Cardiac muscle cell (in vitro differentiated cells and primary cell): ENCODE data around the gene RBM18. TPM values are rescaled to one million over a fixed set of nuclear protein-coding genes. Genes with fewer than 3 reads are reported as not detected.

Experiments used
- DNase-seq, 2 donors: peaks; one replicate each; pipeline versions ENCODE4 v3.0.0 to v3.0.0-alpha.2; 2010 to 2017; ENCODE audit warnings: low read depth in 1 of 2, low spot score in 1 of 2
- H3K27ac ChIP-seq: fragments of 200-600 bp; sonication (generic); 2 replicates; pipeline ENCODE4 v1.5.1; 2016
- H3K27me3 ChIP-seq: fragments of 200-600 bp; sonication (generic); 2 replicates; pipeline ENCODE4 v1.6.0; 2016; ENCODE audit warnings: control low read depth
- H3K36me3 ChIP-seq: fragments of 200-600 bp; sonication (generic); 2 replicates; pipeline ENCODE4 v1.5.1; 2016; ENCODE audit warnings: control low read depth
- H3K4me1 ChIP-seq: fragments of 200-600 bp; sonication (generic); 2 replicates; pipeline ENCODE4 v1.8.1; 2017; ENCODE audit warnings: low read depth, mild to moderate bottlenecking, mixed run types
- H3K4me3 ChIP-seq: fragments of 200-600 bp; sonication (generic); 2 replicates; pipeline ENCODE4 v1.5.1; 2016; ENCODE audit warnings: mild to moderate bottlenecking
- H3K9me3 ChIP-seq: fragments of 200-600 bp; sonication (generic); 2 replicates; pipeline ENCODE4 v1.5.1; 2017; ENCODE audit warnings: low read depth, mild to moderate bottlenecking, control low read depth
- polyA plus RNA-seq: library from polyadenylated mRNA; unstranded; fragments of >200 nt; fragmentation: Nextera tagmentation; extraction: Ambion mirVana; gene quantifications from 2 replicates; pipeline ENCODE4 v1.2.1, GENCODE V29; 2016
- total RNA-seq: library from RNA; depleted of rRNA; stranded (reverse); fragments of >200 nt; gene quantifications from 2 replicates; pipeline ENCODE4 v1.2.3, GENCODE V29; 2016
- TF ChIP-seq, protein P1 (sequence below): IDR thresholded peaks from 2 replicates; pipeline ENCODE4 v1.5.1; 2012; ENCODE audit warnings: low read depth, mild to moderate bottlenecking, low read length

RBM18 gene
- total and polyA plus RNA-seq, 2 experiments from 2014 or later, result 5.4 to 16.7 TPM

DNA sequence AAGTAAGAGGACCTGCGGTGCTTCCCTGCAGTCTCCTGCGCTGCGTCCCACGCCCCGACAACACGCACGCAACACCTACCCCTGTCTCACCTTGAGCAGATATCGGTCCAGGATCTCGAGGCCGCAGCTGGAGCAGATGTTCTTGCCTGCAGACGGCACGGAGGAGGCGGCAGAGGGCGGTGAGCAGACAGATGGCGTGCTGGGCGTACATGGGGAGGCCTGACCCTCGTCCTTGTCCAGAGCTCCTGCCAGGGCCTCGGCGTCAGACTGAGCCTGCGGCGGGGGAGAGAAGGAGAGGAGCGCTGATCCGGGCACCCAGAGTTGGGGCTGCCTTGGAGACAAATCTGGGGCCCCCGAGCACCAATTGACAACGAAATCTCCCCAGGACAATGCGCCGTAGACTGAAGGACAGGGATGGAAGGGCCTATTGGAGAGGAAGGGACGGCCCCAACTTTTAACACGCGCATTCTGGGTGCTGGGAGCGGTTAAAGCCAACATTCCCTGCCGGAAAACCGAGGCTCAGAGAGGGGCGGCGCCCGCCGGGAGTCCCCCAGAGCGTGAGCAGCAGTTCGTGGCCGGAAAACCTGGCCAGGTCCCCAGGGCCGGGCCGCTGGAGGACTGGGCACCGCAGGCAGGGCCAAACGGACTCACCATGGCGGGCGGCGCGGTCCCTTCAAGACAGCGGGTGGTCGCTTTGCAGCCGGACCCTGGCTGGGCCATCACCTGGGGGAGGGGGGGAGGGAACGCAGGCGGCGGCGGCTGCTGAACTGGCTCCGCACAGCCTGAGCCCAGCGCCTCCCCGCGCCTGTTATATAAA lies 37.7 kb downstream of the RBM18 start:
- H3K4me3 ChIP-seq, result no peak overlapping the region
- peak in 1 of 2 donors; percentile 15 for DNase-seq

GRCh38 chr9:122226142-122226757 lies 38.4 kb downstream of the RBM18 start:
- H3K36me3 ChIP-seq, result no peaks in the 10 kb centered on the region
- H3K4me3 ChIP-seq, result no peak overlapping the region
- peak in 1 of 2 donors; percentile 20 for DNase-seq
- TF ChIP-seq, protein P1, sequence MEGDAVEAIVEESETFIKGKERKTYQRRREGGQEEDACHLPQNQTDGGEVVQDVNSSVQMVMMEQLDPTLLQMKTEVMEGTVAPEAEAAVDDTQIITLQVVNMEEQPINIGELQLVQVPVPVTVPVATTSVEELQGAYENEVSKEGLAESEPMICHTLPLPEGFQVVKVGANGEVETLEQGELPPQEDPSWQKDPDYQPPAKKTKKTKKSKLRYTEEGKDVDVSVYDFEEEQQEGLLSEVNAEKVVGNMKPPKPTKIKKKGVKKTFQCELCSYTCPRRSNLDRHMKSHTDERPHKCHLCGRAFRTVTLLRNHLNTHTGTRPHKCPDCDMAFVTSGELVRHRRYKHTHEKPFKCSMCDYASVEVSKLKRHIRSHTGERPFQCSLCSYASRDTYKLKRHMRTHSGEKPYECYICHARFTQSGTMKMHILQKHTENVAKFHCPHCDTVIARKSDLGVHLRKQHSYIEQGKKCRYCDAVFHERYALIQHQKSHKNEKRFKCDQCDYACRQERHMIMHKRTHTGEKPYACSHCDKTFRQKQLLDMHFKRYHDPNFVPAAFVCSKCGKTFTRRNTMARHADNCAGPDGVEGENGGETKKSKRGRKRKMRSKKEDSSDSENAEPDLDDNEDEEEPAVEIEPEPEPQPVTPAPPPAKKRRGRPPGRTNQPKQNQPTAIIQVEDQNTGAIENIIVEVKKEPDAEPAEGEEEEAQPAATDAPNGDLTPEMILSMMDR, result no peak
- H3K4me1 ChIP-seq, result peaks cover 12% of the 10 kb centered on the region
- H3K27ac ChIP-seq, result no peak overlapping the region
- H3K27me3 ChIP-seq, result peaks cover 100% of the 10 kb centered on the region
- H3K9me3 ChIP-seq, result no peaks in the 10 kb centered on the region

More for the DNA sequence above, 37.7 kb downstream of the RBM18 start:
- peaks cover 12% of the 10 kb centered on the region for H3K4me1 ChIP-seq
- H3K27me3 ChIP-seq, result peaks cover 100% of the 10 kb centered on the region
- H3K9me3 ChIP-seq, result no peaks in the 10 kb centered on the region
- TF ChIP-seq, protein P1, result no peak
- H3K27ac ChIP-seq, result no peak overlapping the region
- H3K36me3 ChIP-seq, result no peaks in the 10 kb centered on the region

DNA sequence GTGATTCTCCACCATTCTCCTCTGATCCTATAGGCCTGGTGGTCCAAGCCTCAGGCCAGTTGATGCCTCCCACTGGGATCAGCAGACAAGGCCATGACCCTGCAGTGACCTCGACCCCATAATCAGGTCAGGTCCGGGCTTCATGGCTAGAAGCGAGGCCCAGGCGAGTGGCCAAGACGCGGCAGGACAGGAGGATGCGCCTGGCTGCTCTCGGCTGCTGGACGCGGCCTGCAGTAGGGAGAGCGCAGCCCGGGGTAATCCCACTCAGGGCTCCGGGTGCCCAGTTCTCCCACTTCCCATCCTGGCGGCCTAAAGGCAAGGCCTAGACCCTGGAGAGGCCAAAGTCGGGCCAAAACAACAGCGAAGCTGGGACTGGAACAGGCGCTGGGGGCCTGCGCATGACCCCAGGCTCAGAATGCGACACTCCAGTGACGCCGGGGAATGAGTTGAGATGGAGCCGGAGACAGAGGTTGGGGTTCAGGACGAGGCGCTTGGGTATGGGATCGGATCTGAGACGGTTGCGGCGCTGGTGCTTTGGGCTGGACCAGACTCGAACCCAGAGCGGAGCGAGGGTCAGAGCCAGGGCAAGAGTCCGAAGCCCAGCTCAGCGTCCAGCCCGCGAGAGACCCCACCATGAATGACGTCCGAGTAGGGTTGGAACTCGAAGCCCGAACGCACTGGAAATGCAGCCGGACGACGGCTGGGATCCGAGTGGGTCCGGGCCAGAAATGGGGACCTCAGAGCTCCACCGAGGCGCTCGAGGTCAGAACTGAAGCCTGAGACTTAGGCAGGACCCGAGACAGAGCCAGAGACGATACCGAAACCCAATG lies 39.1 kb downstream of the RBM18 start:
- no peaks in the 10 kb centered on the region for H3K9me3 ChIP-seq
- H3K27me3 ChIP-seq, result peaks cover 100% of the 10 kb centered on the region
- H3K4me1 ChIP-seq, result peaks cover 12% of the 10 kb centered on the region
- no peak overlapping the region for H3K4me3 ChIP-seq
- TF ChIP-seq, protein P1, result no peak
- no peaks in the 10 kb centered on the region for H3K36me3 ChIP-seq
- H3K27ac ChIP-seq, result no peak overlapping the region
- DNase-seq, result no peak

GRCh38 chr9:122223435-122223834 lies 41.2 kb downstream of the RBM18 start:
- DNase-seq, result no peak
- H3K27me3 ChIP-seq, result peaks cover 100% of the 10 kb centered on the region
- H3K9me3 ChIP-seq, result no peaks in the 10 kb centered on the region
- TF ChIP-seq, protein P1, result no peak
- no peaks in the 10 kb centered on the region for H3K36me3 ChIP-seq
- no peak overlapping the region for H3K27ac ChIP-seq
- no peak overlapping the region for H3K4me3 ChIP-seq
- peaks cover 17% of the 10 kb centered on the region for H3K4me1 ChIP-seq

GRCh38 chr9:122222791-122223190 lies 41.8 kb downstream of the RBM18 start:
- no peak for DNase-seq

More at GRCh38 chr9:122222791-122223190, 41.8 kb downstream of the RBM18 start:
- Histone ChIP-seq H3K36me3 (no peaks in the 10 kb centered on the region), H3K27me3 (peaks cover 100% of the 10 kb centered on the region), H3K4me3 (no peak overlapping the region), H3K9me3 (no peaks in the 10 kb centered on the region), H3K4me1 (peaks cover 12% of the 10 kb centered on the region), H3K27ac (no peak overlapping the region)
- TF ChIP-seq, protein P1, result no peak
